Measurements from ENCODE around the gene NFKBIZ. TPM values are rescaled to one million over a fixed set of nuclear protein-coding genes. Genes with fewer than 3 reads are reported as not detected.

Gene NFKBIZ
- total and polyA plus RNA-seq, 11 donors = 5.6 to 44.8 (median 9.9) TPM

DNA sequence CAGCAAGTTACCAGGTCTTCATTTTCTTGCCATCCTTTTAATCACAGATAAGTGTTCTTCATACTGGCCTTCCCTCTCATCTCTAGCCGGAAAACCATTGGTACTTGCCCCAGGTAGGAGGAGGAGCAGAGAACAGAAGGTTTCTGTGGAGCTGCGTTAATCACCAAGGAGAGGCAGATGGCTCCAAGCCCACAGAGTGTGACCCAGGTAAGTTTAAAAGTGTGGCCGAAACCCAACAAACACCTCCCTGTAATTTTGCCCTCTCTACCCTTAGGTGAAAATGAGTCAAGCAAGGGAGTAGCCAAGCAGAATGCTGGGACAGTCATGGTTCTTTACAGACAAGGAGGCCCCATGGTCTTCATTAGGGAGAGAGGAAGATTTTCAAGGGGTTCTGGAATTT, 37.3 kb downstream of the NFKBIZ start:
- Histone ChIP-seq H3K4me3 (no peak overlapping the region), H3K4me1 (peaks cover 0 to 15% (median 0%) of the 10 kb centered on the region in 12 donors), H3K9me3 (peaks cover 0 to 6% (median 0%) of the 10 kb centered on the region in 12 donors), H3K27me3 (no peaks in the 10 kb centered on the region), H3K27ac (no peak overlapping the region), H3K36me3 (no peaks in the 10 kb centered on the region)
- WGBS, 4 donors = 84 to 98% (median 97%) methylated on average over 3 of the region's 3 CpGs
- TF ChIP-seq CTCF (IDR thresholded peaks at IDR 0.05) = no peak
- no peak for TF ChIP-seq POLR2A (IDR thresholded peaks at IDR 0.05)
- intact Hi-C loops (cut with DNase I) = no loop called here
- ATAC-seq (no peak), DNase-seq (no peak)

- H3K27ac ChIP-seq = no peak overlapping the region
- no peaks in the 10 kb centered on the region for H3K27me3 ChIP-seq
- H3K9me3 ChIP-seq = peaks cover 0 to 7% (median 0%) of the 10 kb centered on the region in 12 donors
- WGBS, 4 donors = 64 to 80% (median 77%) methylated on average over 3 of the region's 3 CpGs
- ATAC-seq (no peak), DNase-seq (no peak)
- TF ChIP-seq CTCF (IDR thresholded peaks at IDR 0.05) (no peak), POLR2A (IDR thresholded peaks at IDR 0.05) (no peak)
- intact Hi-C loops (cut with DNase I) = no loop called here
- H3K4me1 ChIP-seq = peaks cover 0 to 15% (median 0%) of the 10 kb centered on the region in 12 donors
- H3K36me3 ChIP-seq = no peaks in the 10 kb centered on the region
- no peak overlapping the region for H3K4me3 ChIP-seq
Observed at GRCh38 chr3:101888653-101889052, 39.3 kb downstream of the NFKBIZ start.

DNA sequence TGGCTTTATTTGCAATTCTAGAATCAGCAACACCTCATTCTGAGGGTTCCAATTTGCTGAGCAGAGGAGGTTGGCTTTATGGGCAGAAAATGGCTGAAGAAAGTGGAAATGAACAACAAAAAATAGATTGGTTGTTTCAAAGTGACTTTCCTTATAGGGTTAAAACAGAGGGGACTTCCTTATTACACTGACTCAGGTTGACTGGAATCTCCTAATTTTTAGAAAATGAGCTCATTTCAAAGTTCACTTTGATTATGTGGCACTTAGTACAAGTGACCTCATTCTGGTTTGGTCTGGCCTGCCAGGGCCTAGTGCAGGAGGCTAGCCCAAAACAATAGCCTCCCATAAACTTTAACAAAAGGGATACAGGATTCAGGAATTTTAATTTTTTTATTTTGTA, 41.4 kb downstream of the NFKBIZ start:
- Histone ChIP-seq H3K27me3 (no peaks in the 10 kb centered on the region), H3K27ac (no peak overlapping the region), H3K4me3 (no peak overlapping the region), H3K9me3 (peaks cover 0 to 10% (median 0%) of the 10 kb centered on the region in 12 donors), H3K36me3 (no peaks in the 10 kb centered on the region), H3K4me1 (peaks cover 0 to 15% (median 0%) of the 10 kb centered on the region in 12 donors)
- DNase-seq (no peak), ATAC-seq (peak in 1 of 4 donors; percentile 41)
- intact Hi-C loops (cut with DNase I) = no loop called here
- TF ChIP-seq CTCF (IDR thresholded peaks at IDR 0.05) = no peak
- TF ChIP-seq POLR2A (IDR thresholded peaks at IDR 0.05) = no peak

- Histone ChIP-seq H3K27me3 (no peaks in the 10 kb centered on the region), H3K9me3 (peaks cover 0 to 14% (median 0%) of the 10 kb centered on the region in 12 donors), H3K36me3 (no peaks in the 10 kb centered on the region), H3K4me3 (no peak overlapping the region), H3K27ac (no peak overlapping the region), H3K4me1 (peaks cover 0 to 13% (median 0%) of the 10 kb centered on the region in 12 donors)
- ATAC-seq (no peak), DNase-seq (no peak)
- intact Hi-C loops (cut with DNase I) = no loop called here
- WGBS, 4 donors = 90 to 98% (median 96%) methylated on average over 1 of the region's 1 CpG
- TF ChIP-seq POLR2A (IDR thresholded peaks at IDR 0.05) (no peak), CTCF (IDR thresholded peaks at IDR 0.05) (no peak)
Observed at GRCh38 chr3:101892648-101893047, 43.3 kb downstream of the NFKBIZ start.
